Measurements from ENCODE around the gene LATS1.
"Not testable (repeated sequence)": the region's sequence is repeated elsewhere in the genome, so short reads cannot be mapped to it uniquely, and the experiment has no call there.

LATS1 gene

GRCh38 chr6:149728499-149729234, 10.8 kb upstream of the LATS1 start:
- no peak for DNase-seq (ENCODE audit: low read depth in 2 of 2)

- DNase-seq (ENCODE audit: low read depth in 2 of 2), result no peak
Measured at GRCh38 chr6:149727793-149728498, 10.0 kb upstream of the LATS1 start.

GRCh38 chr6:149725785-149726184, 7.9 kb upstream of the LATS1 start:
- no peak for DNase-seq (ENCODE audit: low read depth in 2 of 2)

- DNase-seq (ENCODE audit: low read depth in 2 of 2), result peak in 1 of 2 experiments; percentile 42
Measured at GRCh38 chr6:149723771-149724417, 6.0 kb upstream of the LATS1 start.

GRCh38 chr6:149723262-149723661, 5.4 kb upstream of the LATS1 start:
- DNase-seq (ENCODE audit: low read depth in 2 of 2), result no peak

GRCh38 chr6:149719531-149719930, 1.6 kb upstream of the LATS1 start:
- no peak for DNase-seq (ENCODE audit: low read depth in 2 of 2)

GRCh38 chr6:149717255-149717587, 680 bp downstream of the LATS1 start:
- no peak for DNase-seq (ENCODE audit: low read depth in 2 of 2)

GRCh38 chr6:149716181-149716963, 1.5 kb downstream of the LATS1 start:
- no peak for DNase-seq (ENCODE audit: low read depth in 2 of 2)

- no peak for DNase-seq (ENCODE audit: low read depth in 2 of 2)
Measured at GRCh38 chr6:149714442-149714841, 3.5 kb downstream of the LATS1 start.

- no peak for DNase-seq (ENCODE audit: low read depth in 2 of 2)
Measured at GRCh38 chr6:149711711-149712110, 6.2 kb downstream of the LATS1 start.

GRCh38 chr6:149701714-149702113, 16.2 kb downstream of the LATS1 start:
- peak in 1 of 2 experiments; percentile 47 for DNase-seq (ENCODE audit: low read depth in 2 of 2)

GRCh38 chr6:149699150-149699549, 18.8 kb downstream of the LATS1 start:
- no peak for DNase-seq (ENCODE audit: low read depth in 2 of 2)

GRCh38 chr6:149698175-149698574, 19.7 kb downstream of the LATS1 start:
- DNase-seq (ENCODE audit: low read depth in 2 of 2), result no peak

- DNase-seq (ENCODE audit: low read depth in 2 of 2), result peak in 1 of 2 experiments; percentile 12
Measured at GRCh38 chr6:149696901-149697300, 21.0 kb downstream of the LATS1 start.

- no peak for DNase-seq (ENCODE audit: low read depth in 2 of 2)
Measured at GRCh38 chr6:149694921-149695320, 23.0 kb downstream of the LATS1 start.

GRCh38 chr6:149691201-149691600, 26.7 kb downstream of the LATS1 start:
- no peak for DNase-seq (ENCODE audit: low read depth in 2 of 2)

GRCh38 chr6:149686230-149686629, 31.7 kb downstream of the LATS1 start:
- DNase-seq (ENCODE audit: low read depth in 2 of 2), result no peak

- no peak for DNase-seq (ENCODE audit: low read depth in 2 of 2)
Measured at GRCh38 chr6:149683256-149683859, 34.5 kb downstream of the LATS1 start.

- DNase-seq (ENCODE audit: low read depth in 2 of 2), result not testable (repeated sequence)
Measured at GRCh38 chr6:149681845-149682244, 36.1 kb downstream of the LATS1 start.

- DNase-seq (ENCODE audit: low read depth in 2 of 2), result no peak
Measured at GRCh38 chr6:149681209-149681608, 36.7 kb downstream of the LATS1 start.

GRCh38 chr6:149680503-149680902, 37.4 kb downstream of the LATS1 start:
- DNase-seq (ENCODE audit: low read depth in 2 of 2), result no peak

GRCh38 chr6:149672265-149672664, 45.6 kb downstream of the LATS1 start:
- DNase-seq (ENCODE audit: low read depth in 2 of 2), result not testable (repeated sequence)

All from fibroblast of skin of left quadriceps (primary cell).